CD4-positive, alpha-beta T cell treated with Interleukin-2 at 100 ng/mL for 4 hours (primary cell): ENCODE measurements around the gene PFKL.

ENCODE experiments used
- DNase-seq: peaks from one replicate; pipeline ENCODE4 v3.0.0-alpha.2; 2020; ENCODE audit warnings: low spot score

Gene PFKL

GRCh38 chr21:44365251-44365966 lies 65.6 kb downstream of the PFKL start:
- no peak for DNase-seq

GRCh38 chr21:44365967-44366585 lies 66.2 kb downstream of the PFKL start:
- no peak for DNase-seq

DNA sequence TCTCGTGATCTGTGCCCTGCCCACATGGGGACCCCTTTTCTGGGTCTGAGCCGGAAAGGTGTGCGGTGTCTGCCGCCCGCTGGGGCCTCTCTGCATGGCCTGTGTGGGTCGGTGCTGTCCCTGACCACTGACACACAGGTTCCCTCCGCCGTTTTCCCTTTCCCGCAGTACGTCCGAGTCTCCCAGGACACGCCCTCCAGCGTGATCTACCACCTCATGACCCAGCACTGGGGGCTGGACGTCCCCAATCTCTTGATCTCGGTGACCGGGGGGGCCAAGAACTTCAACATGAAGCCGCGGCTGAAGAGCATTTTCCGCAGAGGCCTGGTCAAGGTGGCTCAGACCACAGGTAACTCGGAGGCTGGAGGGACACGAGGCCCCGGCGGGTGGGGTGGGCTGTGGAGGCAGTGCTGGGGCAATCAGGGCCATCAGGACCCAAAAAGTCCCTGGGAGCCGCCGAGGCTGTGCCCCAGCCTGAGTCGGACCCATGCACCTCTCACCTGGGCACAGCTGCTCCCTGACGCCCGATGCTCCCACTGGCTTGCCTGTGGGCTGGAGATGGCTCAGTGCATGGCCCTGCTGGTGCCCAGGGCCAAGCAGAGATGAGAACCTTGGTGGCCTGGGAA lies 66.8 kb downstream of the PFKL start:
- no peak for DNase-seq

GRCh38 chr21:44368711-44369446 lies 69.0 kb downstream of the PFKL start:
- DNase-seq: no peak

DNA sequence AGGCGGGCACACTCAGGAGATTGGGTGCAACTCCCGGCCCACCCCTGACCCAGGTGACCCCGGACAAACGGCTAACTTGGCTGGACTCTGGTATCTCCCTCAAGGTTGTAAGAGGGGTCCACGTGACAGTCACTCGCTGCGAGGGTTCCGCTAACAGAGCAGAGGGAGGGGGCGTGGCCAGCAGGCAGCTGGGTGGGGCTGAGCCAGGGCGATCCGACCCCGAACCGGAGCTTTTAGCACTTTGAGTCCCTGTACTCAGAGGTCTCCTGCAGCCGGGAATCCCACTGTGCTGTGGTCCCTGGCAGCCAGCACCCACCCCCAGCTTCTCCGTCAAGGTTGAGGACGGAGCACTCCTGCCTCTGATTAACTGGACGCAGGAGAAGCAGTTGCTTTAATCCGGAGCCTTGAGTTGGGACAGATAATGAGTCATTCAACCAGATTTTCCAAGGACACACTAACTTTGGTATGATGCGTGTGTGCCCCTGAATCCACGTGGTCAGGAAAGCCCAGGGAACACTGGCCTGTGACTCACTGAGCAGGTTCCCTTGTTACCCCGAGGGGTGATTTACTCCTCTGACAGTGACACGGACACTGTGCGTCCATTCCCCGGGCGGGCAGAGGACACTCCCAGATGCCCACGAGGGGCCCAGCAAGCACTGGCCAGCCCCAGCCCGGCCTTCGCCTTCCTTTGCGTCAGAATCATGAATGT lies 70.3 kb downstream of the PFKL start:
- no peak for DNase-seq

DNA sequence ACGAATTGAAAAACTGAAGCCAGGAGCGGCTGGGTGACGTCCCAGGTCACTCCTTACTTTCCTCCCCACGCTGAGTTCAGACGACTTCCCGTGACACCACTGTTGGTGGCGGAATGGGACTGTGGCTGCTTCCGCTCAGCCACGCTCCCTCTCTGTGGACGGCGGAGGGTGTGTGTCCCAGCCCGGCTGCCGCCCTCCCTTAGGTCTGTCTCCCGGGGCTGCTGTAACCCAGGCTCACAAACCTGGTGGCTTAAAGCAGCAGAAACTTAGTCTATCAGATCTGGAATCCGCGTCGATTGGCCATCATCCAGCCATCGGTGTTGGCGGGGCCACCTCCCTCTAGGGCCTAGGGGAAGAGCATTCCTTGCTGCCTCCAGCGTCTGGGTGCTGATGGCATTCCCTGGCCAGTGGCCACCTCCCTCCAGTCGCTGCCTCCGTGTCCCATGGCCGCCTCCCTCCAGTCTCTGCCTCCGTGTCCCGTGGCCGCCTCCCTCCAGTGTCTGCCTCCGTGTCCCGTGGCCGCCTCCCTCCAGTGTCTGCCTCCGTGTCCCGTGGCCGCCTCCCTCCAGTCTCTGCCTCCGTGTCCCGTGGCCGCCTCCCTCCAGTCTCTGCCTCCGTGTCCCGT lies 71.0 kb downstream of the PFKL start:
- DNase-seq: no peak

- no peak for DNase-seq
These were observed 71.7 kb downstream of the PFKL start for GRCh38 chr21:44371596-44371995.

DNA sequence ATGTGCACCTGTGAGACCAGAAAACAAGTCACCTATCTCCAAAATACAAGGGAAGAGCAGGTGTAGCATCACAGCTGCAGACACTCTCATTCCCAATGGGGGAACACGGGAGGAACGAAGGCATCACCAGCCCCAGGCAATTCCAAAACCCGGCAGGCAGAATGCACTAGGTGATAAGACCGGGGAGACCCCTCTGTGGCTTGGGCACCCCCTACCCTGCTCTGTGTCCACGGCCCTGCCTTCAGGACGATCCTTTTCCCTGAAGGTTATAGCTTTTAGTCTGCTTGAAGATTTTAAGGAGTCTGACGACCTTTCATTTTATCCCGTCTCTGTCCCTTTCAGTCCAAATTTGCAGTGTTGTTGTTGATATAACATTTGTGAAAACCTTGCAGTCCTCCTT lies 72.8 kb downstream of the PFKL start:
- DNase-seq: no peak

GRCh38 chr21:44374601-44375280 lies 74.9 kb downstream of the PFKL start:
- no peak for DNase-seq

GRCh38 chr21:44375281-44375651 lies 75.4 kb downstream of the PFKL start:
- DNase-seq: peak; percentile 20

DNA sequence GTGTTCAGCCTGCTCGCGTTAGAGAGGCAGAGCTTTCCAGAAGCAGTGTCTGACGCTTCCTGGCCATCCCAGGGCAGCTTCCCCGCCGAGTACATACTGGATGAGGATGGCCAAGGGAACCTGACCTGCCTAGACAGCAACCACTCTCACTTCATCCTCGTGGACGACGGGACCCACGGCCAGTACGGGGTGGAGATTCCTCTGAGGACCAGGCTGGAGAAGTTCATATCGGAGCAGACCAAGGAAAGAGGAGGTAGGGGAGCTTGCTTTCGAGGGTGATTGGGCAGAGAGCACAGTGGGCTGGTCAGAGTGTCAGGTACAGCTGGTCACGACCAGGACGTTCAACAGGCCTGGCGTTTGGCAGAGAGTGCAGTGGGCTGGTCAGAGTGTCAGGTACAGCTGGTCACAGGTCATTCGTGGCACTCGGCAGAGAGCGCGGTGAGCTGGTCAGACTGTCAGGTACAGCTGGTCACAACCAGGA lies 75.9 kb downstream of the PFKL start:
- DNase-seq: no peak

- no peak for DNase-seq
These were observed 76.8 kb downstream of the PFKL start for GRCh38 chr21:44376606-44377005.
